Left renal pelvis (tissue), 4 donors: ENCODE results near the gene SYT7. TPM values are rescaled to one million over a fixed set of nuclear protein-coding genes. Genes with fewer than 3 reads are reported as not detected.
A peak's percentile ranks its signal among the peaks of the same experiment; 100 is the strongest.
"Not testable (repeated sequence)": the region's sequence is repeated elsewhere in the genome, so short reads cannot be mapped to it uniquely, and the experiment has no call there.

Experiments used
- DNase-seq, 4 donors: peaks; one replicate each; pipeline ENCODE4 v3.0.0-alpha.2; 2013; ENCODE audit warnings: low read depth in 4 of 4, low spot score in 3 of 4
- polyA plus RNA-seq, 4 donors: library from polyadenylated mRNA; unstranded; fragments of 120-200 nt; gene quantifications; one replicate each; pipeline ENCODE4 v1.2.1, GENCODE V29; 2013; ENCODE audit not compliant: insufficient read length in 4 of 4

SYT7 gene
- 1 to 10 TPM; 1.2 to 7.3 (median 5.7) TPM for polyA plus RNA-seq

- peak; percentile 90 to 98 (median 96) for DNase-seq
These were observed at the start of gene SYT7 for GRCh38 chr11:61581030-61581928. TSS of gene SYT7 (minus strand) at chr11:61581076. CDS start at chr11:61580820, 256 bp downstream.

- no peak for DNase-seq
These were observed 49.2 kb upstream of the SYT7 start for GRCh38 chr11:61630089-61630488.

DNA sequence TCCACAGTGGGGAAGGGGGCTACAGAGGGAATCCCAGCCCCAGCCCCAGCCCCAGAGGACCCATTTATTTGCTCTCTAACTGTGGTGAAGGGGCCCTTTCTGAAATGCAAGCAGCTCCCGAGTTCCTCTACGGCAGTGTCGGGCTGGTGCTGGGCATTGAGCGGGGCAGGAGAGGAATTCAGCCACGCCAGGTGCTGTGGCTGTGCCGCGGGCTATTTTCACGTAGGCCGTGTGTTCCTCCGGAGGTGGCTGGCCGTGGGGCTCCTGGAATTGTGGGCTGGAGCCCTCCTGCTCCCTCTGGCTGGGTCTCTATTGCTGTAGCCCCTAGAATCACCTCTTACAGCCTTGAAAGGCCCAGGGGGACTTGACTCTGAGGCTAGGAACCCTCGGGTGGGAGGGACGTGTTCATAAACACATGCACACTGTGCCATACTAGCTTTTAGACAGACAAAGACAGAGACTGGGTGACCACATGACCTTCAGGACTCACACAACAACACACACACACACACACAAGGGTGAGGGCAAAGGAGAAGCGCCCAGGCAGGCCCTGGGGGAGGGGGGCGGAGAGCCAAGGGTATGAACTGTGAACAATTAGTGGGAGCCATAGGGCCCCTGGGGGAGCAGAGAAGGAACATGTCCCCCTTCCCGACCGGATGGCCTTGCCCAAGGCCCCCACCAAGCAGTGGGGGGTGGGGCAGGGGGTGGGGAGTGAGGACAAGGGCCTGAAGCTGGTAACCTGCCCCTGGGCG, 48.4 kb upstream of the SYT7 start:
- no peak for DNase-seq

DNA sequence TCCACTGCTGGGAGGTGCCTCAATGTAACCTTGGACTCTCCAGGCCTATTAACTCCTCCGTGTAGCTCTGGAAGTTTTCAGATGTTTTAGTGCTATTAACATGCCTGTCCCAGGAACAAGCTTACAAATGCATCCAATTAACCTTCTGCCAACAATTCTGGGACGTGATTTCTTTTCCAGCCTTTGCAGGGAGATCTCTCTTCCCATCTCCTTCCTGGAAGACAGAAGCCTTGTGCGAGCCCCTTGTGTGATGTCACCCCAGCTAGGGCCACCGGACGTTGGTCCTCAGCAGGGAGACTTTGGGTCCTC, 47.7 kb upstream of the SYT7 start:
- DNase-seq, result no peak

DNA sequence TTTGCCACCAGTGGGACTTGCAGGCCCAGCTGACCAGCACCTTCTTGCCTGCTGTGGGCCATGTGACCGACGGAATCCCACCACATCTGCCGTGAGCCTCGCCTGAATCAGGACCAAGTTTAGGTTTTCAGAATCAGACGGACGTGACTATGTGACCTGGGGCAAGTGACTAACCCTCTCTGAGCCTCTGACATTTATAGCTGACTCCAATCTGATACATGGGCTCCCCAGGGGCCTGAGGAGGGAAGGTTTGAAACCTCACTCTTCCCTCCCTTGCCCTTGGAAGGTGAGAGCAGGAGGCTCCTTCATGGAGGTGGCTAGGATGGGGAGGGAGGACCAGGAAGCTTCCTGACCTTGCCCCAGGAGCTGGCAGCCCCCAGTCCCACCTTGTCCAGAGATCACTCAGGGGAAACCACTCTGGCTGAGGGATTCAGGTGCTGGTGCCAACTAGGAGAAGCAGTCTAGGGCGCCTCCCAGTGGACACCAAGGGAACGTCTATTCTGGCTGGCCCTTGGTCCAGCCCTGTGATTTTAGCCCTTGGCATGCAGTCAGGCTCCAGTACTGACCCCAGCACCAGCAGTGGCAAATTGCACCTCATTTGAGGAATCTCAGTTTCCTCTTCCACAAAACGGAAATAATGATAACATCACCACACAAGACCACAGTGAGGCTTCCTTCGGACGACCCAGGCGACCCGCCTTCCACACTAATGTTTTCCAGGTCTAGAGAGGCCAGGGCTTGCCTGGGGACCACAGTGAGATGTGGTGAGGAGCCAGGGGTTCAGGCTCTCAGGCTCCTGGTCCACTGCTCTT, 47.2 kb upstream of the SYT7 start:
- peak in 1 of 4 donors; percentile 53 for DNase-seq

DNA sequence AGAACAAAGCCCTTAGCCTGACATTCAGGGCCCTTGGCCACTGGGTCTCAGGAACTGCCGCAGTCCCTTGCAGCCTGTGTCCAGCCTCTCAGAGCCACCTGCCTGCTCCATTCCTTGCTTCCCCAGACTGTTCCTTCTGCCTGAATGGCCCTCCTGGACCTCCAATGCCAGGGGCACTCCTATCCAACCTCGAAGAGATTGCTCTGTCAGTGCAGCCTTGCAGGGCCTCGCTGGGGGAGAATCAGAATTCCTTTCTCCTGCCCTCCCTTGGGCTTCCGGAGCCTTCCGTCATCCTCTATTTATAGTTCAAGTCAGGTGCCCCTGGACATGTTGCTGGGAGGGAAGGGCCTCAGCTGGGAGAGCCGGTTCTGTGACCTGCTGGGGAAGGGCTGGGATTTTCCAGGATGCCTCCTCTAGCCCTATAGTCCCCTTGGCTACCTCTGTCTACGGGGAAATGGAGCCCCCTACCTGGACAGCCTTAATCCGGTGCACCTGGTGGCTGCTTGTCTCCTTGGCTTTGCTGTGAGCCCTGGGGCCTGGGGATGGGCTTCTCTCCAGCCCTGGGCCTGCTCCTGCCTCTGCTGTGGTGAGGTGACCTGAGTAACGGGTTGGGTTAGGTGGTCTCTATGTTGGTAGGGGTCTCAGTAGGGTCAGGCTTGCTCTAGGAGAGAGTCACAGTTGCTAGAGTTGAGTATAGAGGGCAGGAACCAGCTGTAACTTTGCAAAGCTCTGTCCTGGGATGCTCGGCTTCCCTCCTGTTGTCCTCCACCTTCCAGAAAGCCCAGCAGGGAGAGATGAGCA, 45.9 kb upstream of the SYT7 start:
- peak in 2 of 4 donors; percentile 57 to 77 for DNase-seq

DNA sequence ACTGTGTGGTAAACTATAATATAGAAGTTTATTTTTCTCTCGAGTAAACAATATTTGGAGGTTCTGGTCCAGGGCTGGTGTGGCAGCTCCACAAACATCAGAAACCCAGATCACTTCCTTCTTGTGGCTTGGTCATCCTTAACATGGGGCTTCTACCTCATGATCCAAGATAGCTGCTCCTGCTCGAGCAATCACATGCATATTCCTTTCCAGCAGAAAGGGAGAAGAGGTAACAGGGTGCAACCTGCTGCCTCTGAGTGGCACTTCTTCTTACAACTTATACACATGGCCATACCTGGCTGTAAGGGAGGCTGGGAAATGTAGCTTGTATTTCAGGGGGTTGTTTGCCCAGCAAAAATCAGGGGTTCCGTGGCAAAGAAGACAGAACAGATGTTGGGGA, 44.6 kb upstream of the SYT7 start:
- no peak for DNase-seq

- no peak for DNase-seq
These were observed 41.2 kb upstream of the SYT7 start for GRCh38 chr11:61621917-61622585.

GRCh38 chr11:61619471-61620226, 38.8 kb upstream of the SYT7 start:
- no peak for DNase-seq

- DNase-seq, result no peak
These were observed 38.1 kb upstream of the SYT7 start for GRCh38 chr11:61618978-61619377.

DNA sequence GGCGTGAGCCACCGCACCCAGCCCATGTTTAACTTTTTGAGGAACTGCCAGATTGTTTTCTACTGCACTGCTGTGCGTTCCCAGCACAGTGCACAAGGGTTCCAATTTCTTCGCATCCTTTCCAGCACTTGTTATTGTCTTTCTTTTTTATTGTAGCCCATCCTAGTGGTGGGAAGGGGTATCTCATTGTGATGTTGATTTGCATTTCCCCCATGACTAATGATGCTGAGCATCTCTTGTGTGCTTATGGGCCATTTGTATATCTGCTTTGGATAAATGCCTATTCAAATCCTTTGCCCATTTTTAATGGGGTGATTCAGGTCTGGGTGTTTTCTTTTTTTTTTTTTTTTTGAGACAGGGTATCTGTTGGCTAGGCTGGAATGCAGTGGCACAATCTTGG, 36.6 kb upstream of the SYT7 start:
- DNase-seq, result no peak

- no peak for DNase-seq
These were observed 35.6 kb upstream of the SYT7 start for GRCh38 chr11:61616434-61616833.

DNA sequence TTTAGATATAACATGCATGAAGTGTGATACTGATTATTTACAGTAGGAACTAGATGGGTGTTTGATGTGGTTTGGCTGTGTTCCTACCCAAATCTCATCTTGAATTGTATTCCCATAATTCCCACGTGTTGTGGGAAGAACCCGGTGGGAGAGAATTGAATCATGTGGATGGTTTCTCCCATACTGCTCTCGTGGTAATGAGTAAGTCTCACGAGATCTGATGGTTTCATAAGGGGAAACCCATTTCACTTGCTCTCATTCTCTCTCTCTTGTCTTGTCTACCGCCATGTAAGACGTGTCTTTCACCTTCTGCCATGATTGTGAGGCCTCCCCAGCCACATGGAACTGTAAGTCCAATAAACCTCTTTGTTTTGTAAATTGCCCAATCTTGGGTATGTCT, 33.9 kb upstream of the SYT7 start:
- DNase-seq, result not testable (repeated sequence)

DNA sequence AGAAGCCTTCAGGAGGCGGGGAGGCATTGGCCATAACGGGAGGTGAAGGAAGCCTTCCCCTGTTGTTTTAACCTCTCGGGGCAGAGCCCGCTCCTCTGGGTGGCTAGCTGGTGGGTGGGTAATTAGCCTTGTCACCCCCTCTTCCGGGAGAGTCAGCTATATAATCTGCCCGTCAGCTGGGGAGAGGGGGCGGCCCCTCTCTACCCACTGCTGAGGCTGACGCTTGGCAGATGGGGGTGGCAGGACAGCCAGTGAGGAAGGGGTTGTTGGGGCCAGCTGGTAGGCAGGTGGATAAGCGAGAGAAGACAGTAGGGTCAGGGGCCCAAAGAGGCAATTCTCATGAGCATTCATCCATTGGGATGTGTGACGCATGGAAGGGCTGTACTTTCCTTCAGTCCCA, 33.0 kb upstream of the SYT7 start:
- DNase-seq, result no peak

GRCh38 chr11:61613051-61613450, 32.2 kb upstream of the SYT7 start:
- DNase-seq, result no peak

GRCh38 chr11:61611309-61611708, 30.4 kb upstream of the SYT7 start:
- no peak for DNase-seq

- DNase-seq, result no peak
These were observed 30.0 kb upstream of the SYT7 start for GRCh38 chr11:61610905-61611304.

- DNase-seq, result no peak
These were observed 29.1 kb upstream of the SYT7 start for GRCh38 chr11:61609980-61610366.
